SU-DHL-6 (cell line): ENCODE data around the gene QSOX2.

ENCODE experiments used
- EZH2phosphoT487 ChIP-seq: fragments of 200-600 bp; sonication (generic), shearing (Covaris generic); conservative IDR thresholded peaks from 2 replicates; pipeline ENCODE4 v1.6.1; 2018; ENCODE audit warnings: mild to moderate bottlenecking, antibody characterized with exemption, low read length, moderate library complexity, mixed read lengths
- TF ChIP-seq, protein P1 (sequence below): fragments of 200-600 bp; sonication (generic); IDR thresholded peaks from one replicate; pipeline ENCODE4 v1.5.1; 2017; ENCODE audit warnings: antibody characterized with exemption, mild to moderate bottlenecking, low read length, moderate library complexity; ENCODE audit not compliant: insufficient read depth, poor library complexity, severe bottlenecking

DNA sequence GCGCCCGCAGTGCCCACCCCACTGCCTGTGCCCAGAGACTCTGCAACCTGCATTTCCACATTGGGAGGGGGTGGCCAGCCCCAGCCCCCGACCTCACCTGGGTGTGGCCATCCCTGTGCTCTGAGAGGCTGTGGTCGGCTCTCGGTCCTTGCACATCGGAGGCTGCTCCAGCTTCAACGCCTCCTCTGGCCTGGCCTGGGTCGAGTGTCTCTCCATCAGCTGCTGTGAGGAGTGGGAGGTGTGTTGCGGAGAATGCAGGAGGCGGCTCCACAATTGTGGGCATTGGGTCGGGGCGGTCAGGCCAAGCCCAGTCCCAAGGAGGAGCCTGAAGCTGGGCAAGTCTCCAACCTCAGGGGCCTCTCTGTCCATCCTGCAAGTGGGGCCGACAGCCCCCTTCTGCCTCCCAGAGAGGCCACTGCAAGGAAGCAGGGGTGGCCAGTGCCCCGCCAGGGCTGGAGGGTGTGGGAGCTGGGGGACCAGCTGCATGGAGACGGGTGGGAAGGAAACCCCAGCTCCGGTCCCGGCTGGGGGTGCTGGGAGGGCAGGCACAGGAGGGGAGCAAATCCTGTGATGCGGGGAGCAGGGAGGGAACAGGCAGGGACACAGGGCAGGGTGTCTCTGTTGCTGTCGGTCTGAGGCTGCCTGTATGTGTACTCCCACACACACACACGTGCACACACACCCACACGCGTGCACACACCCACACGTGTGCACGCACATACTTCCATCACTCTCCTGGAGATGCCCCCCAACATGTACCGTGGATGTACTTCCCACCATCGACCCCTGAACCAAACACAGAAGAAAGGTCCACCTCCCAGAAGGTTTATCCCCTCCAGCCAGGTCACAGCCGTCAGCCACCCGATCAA lies 29.4 kb upstream of the QSOX2 start:
- TF ChIP-seq, protein P1, sequence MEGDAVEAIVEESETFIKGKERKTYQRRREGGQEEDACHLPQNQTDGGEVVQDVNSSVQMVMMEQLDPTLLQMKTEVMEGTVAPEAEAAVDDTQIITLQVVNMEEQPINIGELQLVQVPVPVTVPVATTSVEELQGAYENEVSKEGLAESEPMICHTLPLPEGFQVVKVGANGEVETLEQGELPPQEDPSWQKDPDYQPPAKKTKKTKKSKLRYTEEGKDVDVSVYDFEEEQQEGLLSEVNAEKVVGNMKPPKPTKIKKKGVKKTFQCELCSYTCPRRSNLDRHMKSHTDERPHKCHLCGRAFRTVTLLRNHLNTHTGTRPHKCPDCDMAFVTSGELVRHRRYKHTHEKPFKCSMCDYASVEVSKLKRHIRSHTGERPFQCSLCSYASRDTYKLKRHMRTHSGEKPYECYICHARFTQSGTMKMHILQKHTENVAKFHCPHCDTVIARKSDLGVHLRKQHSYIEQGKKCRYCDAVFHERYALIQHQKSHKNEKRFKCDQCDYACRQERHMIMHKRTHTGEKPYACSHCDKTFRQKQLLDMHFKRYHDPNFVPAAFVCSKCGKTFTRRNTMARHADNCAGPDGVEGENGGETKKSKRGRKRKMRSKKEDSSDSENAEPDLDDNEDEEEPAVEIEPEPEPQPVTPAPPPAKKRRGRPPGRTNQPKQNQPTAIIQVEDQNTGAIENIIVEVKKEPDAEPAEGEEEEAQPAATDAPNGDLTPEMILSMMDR: no peak
- no peak for TF ChIP-seq EZH2phosphoT487
